Measurements from ENCODE around the gene WDR82.

DNA sequence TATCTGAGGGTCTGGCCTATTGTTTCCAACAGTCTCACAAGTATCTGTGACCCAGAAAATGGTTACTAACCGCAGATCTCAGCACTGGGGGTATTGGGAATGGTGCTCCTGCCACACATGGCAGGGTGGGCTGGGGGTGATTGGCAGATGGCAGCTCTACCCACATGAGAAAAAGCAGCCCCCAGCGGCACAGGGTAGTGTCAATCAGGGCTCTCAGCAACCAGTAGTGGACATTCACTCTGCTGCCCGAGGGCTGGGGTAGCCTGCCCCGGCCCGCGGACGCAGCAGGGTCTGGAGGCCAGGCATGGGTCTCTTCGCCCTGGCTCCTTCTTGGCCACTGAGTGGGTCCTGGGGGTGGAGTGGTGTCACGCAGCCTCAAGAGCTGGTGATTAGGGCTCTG lies 46.2 kb upstream of the WDR82 start:
- TF ChIP-seq CTCF (IDR thresholded peaks at IDR 0.05), result no peak
- no peak for TF ChIP-seq POLR2A (IDR thresholded peaks at IDR 0.05)
